DMS153 treated with DMSO at 0.1 percent for 48 hours (cell line): ENCODE data around the gene PARD3.
"Not testable (repeated sequence)": the region's sequence is repeated elsewhere in the genome, so short reads cannot be mapped to it uniquely, and the experiment has no call there.

Experiments
- DNase-seq: peaks from one replicate; lab custom pipeline; 2025; ENCODE audit not compliant: unreplicated experiment; lab: John Stamatoyannopoulos, UW

The PARD3 gene

DNA sequence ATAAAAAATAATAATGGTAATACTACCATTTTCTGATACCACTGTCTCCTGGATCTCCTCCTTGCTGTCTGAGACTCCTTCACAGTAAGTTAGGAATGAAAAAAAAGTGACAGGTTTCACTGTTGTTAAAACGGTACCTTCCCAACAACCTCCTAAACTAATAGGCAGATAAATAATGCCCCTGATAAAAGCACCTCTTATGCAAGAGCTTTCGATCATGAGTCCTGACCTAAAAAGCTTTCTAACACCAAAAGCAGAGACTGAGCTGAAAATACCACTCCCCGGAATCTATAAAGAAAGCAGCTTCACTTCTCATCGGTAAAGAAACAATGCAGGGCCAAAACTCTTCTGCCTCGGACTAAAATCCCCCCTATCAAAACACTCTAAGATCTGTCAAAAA lies 14.5 kb downstream of the PARD3 start:
- no peak for DNase-seq

DNA sequence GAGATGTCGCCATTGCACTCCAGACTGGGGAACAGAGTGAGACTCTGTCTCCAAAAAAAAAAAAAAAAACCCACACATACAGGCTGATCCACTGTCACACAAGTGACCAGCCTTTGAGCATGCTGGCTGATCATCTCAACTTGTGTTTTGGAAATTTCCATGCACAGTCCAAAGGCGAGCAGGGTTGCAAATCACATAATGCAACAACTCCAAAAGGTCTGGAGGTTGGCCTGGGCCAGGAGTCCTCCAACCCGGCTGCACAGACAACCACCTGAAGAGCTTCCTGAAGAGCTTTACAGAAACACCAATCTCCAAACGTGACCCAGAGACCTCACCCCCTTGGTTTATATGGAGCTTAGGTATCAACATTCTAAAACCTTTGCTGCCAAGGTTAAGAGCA lies 16.4 kb downstream of the PARD3 start:
- DNase-seq, result no peak

DNA sequence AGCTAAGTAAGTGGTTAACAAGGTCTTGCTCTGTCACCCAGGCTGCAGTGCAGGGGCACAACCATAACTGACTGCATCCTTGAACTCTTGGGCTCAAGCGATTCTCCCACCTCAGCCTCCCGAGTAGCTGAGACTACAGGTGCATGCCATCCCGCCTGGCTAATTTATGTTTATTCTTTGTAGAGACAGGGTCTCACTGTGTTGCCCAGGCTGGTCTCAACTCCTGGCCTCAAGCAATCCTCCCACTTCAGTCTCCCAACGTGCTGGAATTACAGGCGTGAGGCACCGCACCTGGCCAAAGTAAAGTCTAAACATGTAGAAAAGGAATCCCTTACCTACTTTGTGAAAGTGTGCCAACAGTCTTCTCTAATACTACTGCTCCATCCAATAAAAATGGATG lies 17.9 kb downstream of the PARD3 start:
- no peak for DNase-seq

DNA sequence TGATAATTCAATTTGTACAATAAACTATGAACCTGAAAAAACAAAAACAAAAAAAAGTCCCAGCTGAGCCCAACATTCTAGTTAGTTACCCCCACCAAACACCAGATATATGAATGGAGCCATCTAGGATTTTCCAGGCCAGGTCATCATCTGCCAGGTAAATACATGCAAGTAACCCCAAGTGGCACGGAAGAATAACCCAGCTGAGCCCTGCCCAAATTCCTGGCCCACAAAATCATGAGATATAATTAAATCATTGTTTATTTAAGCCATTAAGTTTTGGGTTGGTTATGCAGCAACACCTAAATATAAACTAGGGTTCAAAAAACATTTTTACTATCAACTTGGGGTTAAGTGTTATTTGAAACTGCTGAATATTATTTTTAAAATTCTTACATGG lies 19.0 kb downstream of the PARD3 start:
- no peak for DNase-seq

DNA sequence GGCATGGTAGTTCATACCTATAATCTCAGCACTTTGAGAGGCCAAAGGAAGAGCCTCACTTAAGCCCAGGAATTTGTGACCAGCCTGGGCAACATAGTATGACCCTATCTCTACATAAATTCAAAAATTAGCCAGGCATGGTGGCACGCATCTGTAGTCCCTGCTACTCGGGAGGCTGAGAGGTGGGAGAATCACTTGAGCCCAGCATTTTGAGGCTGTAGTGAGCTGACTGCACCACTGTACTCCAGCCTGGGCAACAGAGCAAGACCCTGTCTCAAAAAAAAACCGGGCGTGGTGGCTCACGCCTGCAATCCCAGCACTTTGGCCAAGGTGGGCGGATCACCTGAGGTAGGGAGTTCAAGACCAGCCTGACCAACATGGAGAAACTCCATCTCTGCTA lies 19.8 kb downstream of the PARD3 start:
- DNase-seq, result no peak

DNA sequence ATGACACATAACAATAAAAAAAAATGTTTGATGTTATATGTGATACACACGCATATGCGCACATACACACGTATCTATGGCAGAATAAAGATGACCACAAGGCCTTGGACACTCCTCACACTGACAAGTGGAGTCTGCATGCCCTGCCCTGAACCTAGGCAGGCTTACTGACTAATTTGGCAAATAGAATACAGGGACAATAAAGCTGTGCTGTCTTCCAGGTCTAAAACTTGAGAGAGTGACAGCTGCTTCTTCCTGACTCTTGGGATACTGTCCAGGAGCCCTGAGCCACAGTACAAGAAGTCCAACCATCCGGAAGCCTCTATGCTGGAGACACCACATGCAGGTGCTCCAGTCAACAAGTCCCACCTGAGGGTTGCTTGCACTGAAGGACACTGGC lies 20.3 kb downstream of the PARD3 start:
- DNase-seq, result no peak

DNA sequence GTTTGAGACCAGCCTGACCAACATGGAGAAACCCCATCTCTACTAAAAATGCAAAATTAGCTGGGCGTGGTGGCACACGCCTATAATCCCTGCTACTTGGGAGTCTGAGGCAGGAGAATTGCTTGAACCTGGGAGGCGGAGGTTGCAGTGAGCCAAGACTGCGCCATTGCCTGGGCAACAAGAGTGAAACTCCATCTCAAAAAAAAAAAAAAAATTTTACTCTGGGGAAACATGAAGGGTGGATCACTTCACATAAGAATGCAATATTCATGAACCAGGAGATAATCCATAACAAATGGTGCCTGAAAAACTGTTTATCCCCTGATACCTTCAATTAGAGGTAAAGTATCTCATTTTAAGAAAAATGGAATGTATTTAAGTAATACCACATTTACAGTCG lies 21.5 kb downstream of the PARD3 start:
- not testable (repeated sequence) for DNase-seq

DNA sequence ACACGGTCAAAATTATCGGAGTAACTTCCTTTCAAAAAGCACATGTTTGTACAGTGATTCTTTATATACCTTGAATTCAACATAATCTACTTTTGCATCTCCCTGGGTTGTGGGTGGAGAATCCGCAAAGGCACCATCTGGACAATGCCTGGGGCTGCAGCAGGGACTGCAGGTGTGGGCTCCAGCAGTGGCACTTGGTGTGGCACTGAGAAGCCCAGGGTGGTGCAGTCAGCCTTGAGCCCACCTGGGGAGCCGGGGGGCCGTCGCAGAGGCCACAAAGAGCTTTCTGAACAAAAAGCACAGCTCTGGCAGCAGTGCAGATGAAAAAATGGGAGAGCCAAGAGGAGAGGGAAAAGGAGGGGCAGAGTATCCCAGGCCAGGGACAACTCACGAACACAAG lies 22.2 kb downstream of the PARD3 start:
- no peak for DNase-seq

DNA sequence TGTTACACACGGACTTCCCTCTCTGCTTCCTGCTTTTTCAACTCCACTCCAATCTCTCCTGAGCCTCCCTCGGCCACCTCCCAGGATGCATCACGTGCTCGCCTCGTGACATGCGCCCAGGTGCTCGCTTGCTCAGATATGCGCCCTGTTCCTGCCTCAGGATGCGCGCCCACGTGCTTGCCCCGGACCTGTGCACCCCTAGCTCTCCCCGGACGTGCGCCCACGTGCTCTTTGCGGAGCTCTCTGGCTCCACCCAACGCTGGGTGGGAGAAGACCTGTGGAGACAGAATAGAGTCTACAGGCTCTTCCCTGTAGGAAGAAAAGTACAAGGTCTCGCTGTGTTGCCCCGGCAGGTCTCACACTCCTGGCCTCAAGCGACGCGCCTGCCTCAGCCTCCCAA lies 23.1 kb downstream of the PARD3 start:
- DNase-seq, result no peak

DNA sequence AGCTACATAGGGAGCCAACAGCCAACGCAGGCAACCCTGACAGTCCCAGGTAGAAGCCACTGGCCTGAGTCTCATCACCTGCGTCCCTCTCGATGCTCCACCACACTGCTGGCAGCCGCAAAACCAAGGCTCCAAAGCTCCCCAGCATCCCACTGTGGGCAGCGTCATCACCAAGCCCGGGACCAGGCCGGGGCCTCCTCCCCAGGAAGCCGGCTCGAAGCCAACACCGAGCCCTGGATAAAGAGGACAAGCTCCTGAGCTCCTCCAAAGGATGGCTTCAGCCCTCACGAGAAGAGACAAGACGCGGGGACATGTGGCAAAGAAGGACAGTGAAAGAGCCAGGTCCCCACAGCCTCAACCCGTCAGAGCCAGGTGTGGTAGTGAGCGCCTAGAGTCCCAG lies 23.9 kb downstream of the PARD3 start:
- no peak for DNase-seq

DNA sequence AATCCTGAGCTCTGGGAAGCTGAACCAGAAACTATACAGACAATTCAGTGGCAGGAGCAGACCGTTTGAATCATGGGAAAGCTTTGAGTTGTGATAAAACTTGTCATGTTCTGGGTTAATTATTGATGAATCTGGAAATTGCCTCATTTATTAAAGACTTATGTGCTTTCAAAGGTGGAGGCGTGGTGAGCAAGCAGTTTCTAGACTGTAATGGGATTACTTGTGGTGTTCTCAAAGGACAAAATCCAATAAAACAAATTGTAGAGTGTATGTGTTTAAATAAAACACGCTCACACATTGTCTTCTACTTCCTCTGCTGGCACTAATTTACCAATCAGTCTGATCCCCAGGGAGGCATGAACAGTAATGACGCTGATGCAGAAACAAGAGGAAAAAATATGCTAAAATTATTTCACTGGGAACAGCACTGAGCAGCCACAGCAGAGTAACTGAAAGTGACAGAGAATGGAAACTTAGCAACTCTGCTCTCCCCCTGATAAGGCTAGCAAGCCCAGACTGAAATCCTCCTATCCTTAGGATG lies 25.1 kb downstream of the PARD3 start:
- DNase-seq, result no peak

DNA sequence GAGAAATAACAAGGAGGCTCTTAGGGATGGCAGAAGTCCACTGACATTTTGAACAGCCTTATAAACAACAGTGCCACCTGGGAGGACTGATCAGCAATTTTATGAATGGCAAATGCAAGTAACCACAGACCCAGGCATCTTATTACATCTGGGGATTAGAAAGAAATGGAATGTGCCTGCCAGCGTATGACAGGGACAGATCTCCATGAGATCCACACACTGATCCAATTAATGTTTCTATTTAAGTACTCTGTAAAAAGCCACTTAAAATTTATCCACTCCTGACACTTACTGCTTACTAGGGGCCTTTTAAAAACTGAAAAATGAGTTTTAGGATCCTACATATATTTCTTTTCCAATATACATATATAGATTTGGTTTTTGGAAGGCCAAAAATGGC lies 28.6 kb downstream of the PARD3 start:
- DNase-seq, result no peak

DNA sequence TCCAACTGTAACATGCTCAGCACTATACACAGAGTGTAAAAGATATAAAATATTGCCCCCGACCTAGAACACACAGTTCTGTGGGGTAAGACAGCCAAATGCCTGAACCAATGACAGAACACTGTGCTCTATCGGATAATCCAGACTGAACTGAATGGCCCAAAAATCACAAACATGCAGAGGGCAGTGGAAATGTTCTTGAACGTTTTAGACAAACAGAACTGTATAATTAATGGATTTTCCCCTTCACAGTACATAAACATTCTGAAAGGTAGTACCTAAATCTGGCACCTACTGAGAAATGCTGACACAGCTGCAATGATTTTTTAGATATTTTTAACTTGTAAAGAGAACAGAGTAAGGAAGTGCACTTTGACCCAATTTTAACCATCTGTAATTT lies 33.4 kb downstream of the PARD3 start:
- DNase-seq, result no peak

DNA sequence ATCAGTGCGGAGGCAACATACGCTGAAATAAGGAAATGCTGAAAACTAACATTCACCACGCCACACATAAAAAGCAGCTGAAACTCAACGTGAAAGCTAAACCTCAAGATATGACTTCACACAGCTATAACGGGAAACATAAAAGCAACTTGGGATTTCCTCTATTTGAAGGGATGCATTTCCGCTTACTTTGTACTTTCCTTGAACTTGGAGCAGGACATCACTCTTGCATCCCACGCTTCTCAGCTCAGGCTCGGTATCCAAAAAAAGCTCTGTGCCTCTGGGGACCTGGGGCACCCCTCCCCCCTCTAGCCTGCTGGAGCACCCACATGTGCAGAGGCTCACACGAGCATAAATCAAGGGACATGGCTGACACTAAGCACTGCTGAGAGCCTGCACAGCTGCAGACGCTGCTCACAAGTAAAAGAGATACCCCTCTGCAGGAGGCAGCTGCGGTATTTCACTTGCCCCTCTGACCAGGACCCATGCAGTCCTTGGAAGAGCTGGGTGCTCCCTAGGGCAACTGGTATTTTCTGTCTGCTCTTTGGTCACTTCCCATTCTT lies 34.2 kb downstream of the PARD3 start:
- no peak for DNase-seq

DNA sequence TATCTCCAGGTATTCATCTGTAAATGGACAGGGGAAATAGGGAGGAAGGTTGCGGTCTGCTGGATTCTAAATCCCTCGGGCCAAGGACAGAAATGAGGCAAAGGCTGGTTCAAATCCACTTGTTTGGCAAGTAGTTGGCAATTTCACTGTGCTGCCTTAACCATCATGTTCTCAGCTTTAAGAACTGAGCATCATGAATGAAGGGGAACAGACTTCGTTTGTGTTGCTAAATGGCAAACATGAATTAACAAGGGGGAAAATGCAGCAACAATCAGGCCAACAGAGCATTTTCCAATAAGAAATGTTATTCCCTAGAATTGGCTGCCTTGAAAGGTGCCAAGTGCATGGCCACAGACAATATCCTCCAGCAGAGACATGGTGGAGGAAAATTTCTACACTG lies 36.9 kb downstream of the PARD3 start:
- no peak for DNase-seq

DNA sequence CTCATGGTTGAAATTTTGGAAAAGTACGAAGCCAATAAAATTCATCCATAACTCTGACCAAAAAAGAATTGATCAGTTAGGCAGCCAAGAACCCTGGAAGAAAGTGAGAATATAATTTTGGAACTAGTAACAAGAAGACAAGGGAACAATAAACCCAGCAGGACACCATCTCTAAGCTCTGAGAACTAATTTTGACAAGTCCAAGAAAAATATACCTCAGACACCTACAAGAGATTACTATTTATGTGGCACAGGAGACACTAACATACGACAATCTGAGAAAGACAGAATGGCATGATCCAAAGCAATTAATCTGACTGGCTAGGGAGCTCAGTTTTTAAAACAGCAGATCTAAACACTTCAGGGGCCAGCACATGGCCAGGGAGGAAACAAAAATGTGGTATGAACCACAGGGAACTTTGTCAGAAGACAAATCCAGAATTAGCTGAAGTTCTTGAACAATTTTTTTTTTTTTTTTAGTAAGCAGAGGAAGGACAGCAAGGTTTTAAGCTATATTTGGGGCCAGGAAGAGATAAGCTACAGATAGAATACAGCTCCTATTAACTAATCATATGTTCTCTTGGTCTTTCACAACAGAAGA lies 38.9 kb downstream of the PARD3 start:
- no peak for DNase-seq

DNA sequence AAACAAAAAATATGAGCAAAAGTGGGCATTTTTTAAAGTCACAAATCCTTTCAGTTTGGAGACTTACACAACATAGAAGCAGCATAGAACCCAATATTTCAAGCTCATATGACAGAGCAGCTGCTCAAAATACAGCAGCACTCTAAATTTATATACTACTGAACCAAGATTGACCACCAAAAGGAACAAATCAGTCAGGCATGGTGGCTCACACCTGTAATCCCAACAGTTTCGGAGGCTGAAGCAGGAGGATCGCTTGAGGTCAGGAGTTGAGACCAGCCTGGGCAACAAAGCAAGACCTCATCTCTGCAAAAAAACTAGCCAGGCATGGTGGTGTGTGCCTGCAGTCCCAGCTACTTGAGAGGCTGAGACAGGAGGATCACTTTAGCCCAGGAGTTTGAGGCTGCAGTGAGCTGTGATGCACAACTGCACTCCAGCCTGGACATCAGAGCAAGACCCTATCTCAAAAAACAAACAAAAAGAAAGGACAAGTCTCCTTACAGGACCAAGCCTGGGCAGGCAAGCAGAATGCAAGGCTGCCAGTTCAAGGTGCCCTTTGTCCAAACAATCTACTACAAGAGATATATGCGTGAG lies 40.0 kb downstream of the PARD3 start:
- no peak for DNase-seq

DNA sequence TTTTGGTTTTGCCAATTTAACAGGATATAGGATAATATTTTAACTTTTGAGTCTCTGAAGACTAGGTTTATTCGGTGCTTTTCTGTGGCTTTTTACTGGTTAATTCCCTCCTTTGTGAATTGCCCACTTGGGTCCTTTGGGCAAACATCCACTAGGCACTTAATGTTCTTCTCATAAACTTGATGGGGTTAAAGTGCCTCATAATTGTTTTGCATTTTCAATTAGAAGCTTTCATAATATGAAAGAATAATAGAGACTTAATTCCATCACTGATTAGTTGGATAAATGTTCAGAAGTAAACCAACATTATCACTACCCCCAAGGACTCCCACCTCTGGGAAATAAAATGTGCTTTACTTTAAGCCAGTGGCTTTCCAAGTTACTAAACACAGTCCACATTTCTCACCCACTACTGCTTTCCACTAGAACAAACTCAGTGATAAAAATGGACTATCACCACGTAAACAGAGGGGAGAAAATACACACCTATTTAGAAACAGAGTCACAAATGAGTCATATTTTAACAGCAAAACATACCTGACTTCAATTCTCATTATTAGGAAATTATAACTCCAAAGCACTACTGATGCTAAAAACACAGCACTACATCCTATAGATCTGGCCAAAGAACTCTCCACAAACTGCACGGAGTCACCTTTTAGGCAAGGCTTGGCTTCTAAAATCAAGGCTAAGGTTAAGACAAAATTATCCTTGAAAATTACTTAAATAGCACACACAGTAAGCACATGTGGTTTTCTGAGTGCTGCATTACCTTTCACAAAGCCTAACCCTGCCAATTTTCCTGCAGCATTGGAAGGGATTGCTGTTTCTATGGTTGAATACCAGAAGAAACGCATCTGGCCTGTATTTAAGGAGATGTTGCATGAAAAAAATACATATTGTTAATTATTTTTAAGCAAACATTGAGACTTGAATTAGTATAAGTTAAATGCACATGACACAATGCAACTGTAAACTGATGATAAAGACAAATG lies 41.2 kb downstream of the PARD3 start:
- DNase-seq, result no peak

DNA sequence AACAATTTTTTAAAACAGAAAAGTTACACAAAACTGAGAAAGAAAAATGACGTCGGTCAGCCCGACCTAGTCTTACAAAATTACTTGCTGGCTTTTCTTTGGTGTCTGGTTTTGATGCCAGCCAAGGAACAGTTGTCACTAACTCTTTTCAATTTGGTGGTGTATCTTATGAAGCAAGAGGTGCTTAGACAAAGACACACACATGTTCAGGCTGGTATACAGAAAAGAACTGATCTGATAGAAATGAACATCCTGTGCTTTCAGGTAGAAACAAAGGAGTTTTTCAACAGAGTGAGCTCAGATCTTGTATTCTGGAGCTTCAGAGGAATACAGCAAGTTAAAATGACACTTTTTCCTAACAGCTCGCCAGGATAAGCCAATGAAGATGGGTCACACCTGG lies 43.6 kb downstream of the PARD3 start:
- DNase-seq, result no peak

DNA sequence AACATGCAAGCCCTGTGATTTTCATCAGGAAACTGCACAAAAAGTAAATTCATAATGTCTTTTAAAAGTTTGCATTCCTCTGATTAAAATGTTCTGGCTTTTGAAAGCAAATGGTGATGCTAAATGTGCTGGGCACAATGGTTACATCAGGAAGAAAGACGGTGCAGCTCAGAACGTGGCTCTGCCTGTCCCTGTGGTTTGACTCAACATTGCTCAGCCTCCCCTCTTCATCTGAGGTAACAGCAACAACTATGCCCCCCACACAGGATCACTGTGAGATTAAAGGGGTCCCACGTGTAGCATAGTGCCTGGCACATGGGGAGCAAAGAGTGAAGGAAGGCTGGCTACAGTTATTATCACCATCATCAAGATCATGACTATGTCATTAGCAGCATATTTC lies 44.0 kb downstream of the PARD3 start:
- no peak for DNase-seq

DNA sequence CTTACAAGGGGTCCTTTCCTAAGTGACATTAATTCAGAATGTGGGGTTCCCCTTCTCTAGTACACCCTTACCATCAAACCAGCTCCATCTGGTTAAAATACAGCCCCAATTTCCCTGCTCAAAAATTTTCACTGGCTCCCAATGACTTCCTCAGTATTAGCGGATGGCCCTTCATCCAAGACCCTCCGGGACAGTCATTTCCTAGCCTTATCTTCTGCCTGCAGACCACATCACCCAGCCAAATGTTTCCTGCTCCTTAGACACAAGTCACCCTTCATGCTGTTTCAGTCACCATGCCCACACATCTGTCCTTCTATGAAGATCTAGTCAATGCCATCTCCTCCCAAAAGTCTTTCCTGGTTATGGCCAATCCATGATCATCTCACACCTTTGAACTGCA lies 45.2 kb downstream of the PARD3 start:
- DNase-seq, result no peak

DNA sequence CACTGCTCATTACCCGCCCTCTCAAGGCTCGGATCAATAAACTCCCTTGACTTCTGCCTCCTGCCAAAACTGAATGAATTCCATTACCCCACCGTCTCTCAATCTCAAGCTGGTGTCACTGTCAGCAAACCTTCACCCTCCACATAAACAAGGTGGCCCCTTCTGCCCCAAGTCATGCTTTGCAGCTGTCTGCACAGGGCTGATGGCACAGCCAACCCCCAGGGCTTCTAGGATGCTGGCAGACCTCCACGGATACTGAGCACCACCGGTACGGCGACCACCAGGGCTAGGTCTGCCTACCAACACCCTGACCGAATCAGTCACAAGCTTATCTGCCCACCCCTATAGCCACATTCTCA lies 46.1 kb downstream of the PARD3 start:
- no peak for DNase-seq
